ENCODE data around the gene FBXO38.
"Not testable (repeated sequence)": the region's sequence is repeated elsewhere in the genome, so short reads cannot be mapped to it uniquely, and the experiment has no call there.

FBXO38 gene

DNA sequence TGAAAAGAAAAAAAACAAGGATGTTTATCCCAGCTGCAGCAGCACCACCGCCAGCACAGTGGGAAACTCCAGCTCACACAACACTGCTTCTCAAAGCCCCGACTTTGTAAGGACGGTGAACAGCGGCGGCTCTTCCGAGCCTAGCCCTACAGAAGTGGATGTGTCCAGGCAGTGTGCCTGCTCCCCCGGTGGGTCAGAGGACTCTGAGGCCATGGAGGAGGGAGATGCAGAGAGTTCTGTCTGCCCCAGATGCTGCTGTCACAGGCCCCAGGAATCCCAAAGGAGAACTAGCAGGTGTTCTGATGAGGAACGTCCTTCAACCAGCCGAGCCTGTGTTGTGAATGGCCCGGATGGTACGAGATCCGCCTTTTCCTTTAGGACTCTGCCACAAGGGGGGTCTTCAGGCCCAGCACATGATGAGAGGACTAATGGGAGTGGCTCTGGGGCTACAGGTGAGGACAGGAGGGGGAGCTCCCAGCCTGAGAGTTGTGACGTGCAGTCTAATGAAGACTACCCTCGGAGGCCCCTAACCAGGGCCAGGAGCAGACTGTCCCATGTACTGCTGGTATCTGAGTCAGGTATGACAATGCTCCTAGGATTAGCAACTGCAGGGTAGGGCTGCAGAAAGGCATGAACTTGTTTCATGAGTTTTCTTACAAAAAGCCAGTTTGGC lies 43.7 kb downstream of the FBXO38 start:
- DNase-seq (ENCODE audit: low spot score) = no peak

DNA sequence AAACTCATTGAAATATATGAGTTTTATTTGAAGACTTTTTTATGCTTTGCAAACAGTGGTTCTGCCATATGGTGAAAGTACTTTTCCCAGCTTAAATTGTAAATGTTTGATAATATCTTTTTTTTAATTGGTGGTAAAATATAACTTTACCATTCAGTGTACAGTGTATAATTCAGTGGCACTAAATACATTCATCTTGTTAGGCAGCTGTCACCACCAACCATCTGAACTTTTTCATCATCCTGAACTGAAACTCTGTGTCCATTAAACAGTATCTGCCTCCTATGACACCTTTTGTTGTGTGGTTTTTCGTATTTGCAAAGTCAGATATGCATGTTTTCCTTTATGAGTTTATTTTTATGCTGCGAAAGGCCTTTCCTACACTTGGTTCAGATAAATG lies 45.1 kb downstream of the FBXO38 start:
- no peak for DNase-seq (ENCODE audit: low spot score)

DNA sequence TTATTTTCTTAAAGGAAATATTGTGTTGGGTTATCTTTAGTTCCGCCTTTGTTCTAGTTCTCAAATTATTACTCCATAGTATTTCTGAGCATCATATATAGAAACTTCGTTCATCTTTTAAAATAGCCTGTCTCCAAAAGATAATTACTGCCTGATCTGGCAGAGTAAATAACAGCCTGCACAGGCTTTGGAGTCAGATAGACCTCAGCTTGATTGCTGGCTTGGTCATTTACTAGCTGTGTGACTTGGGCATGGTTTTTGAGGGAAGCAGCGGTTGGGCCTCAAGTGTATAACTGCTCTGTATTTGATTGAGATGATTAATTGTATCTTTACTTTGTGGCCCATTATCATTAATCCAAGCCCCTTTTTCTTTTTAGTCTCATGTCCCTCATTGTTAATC lies 50.1 kb downstream of the FBXO38 start:
- DNase-seq (ENCODE audit: low spot score) = no peak

GRCh38 chr5:148436029-148436428 lies 52.3 kb downstream of the FBXO38 start:
- DNase-seq (ENCODE audit: low spot score) = no peak

DNA sequence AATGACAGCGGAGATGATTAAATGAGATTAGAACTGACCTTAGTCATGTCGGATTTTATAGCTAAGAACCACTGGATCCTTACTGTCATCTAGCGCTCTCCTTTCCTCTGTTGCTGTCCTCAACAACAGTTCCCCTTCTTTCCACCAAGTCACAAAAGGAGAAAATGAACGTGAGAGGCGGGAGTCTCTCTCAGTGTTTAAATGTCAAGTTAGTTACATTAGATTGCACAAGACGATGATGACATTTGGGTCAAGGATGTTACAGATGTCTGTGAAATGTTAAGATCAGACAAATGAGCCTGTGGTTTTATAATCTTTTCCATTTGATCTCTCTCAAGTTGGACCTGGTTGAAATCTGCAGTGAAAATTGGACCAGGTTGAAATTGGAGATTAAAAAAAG lies 53.5 kb downstream of the FBXO38 start:
- no peak for DNase-seq (ENCODE audit: low spot score)

DNA sequence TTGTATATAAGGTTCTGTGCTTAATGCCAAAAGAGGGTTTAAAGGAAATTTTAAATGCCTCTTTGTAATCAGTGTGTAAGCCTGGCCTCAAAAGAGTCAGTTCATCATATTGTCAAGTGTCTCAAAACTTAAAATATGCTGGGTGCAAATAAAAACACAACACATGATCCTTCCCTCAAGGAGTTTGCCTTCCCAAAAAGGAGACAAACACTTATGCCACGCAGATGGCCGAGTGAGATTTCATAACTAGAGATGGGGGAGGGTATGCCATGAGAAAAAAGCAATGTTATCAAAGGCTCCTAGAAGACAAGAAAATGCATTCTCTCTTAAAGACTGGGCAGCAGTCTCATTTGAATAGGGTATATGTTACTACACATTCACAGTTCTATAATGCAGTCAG lies 55.2 kb downstream of the FBXO38 start:
- no peak for DNase-seq (ENCODE audit: low spot score)

GRCh38 chr5:148443241-148443640 lies 59.5 kb downstream of the FBXO38 start:
- DNase-seq (ENCODE audit: low spot score) = no peak

DNA sequence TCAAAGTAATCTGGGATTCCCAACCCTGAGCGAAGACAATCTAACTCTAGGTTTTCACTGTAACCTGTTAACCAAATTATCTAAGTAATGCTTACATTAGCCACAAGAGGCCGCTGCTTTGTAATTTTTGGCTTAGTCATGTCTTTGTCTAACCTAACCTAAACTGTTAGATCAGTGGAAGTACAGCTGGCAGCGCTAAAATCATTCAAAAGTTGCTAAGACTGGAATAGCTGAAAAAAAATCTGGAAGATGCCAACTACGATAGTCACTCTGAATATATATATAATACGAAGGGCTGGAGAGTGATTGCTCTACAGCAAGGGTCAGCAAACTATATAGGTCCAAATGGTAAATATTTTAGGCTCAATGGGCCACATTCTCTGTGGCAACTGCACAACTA lies 60.2 kb downstream of the FBXO38 start:
- peak; percentile 69 for DNase-seq (ENCODE audit: low spot score)

- no peak for DNase-seq (ENCODE audit: low spot score)
Observed at GRCh38 chr5:148445578-148445977, 61.8 kb downstream of the FBXO38 start.

- no peak for DNase-seq (ENCODE audit: low spot score)
Observed at GRCh38 chr5:148446611-148447010, 62.9 kb downstream of the FBXO38 start.

GRCh38 chr5:148452499-148453193 lies 68.9 kb downstream of the FBXO38 start:
- DNase-seq (ENCODE audit: low spot score) = no peak

GRCh38 chr5:148454576-148454975 lies 70.8 kb downstream of the FBXO38 start:
- DNase-seq (ENCODE audit: low spot score) = no peak

DNA sequence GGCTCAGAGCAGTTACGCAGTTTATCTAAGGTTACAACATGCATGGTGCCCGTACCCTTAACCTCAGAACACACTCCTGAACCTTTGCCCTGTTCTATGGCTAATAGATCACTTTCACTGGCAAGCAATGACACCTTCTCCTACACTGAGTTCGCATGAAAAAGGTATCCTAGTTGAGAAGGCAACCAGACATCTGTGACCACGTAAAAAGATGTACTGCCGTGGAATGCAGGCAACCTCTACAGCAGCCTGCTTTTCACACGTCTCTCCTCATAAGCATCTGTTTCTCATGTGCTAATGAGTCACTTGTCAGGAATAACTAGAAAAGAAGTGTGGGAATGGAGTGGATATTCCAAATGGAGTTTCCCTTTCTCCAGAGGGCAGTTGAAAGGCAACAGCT lies 71.4 kb downstream of the FBXO38 start:
- DNase-seq (ENCODE audit: low spot score) = no peak

GRCh38 chr5:148457183-148457620 lies 73.4 kb downstream of the FBXO38 start:
- DNase-seq (ENCODE audit: low spot score) = peak; percentile 38

DNA sequence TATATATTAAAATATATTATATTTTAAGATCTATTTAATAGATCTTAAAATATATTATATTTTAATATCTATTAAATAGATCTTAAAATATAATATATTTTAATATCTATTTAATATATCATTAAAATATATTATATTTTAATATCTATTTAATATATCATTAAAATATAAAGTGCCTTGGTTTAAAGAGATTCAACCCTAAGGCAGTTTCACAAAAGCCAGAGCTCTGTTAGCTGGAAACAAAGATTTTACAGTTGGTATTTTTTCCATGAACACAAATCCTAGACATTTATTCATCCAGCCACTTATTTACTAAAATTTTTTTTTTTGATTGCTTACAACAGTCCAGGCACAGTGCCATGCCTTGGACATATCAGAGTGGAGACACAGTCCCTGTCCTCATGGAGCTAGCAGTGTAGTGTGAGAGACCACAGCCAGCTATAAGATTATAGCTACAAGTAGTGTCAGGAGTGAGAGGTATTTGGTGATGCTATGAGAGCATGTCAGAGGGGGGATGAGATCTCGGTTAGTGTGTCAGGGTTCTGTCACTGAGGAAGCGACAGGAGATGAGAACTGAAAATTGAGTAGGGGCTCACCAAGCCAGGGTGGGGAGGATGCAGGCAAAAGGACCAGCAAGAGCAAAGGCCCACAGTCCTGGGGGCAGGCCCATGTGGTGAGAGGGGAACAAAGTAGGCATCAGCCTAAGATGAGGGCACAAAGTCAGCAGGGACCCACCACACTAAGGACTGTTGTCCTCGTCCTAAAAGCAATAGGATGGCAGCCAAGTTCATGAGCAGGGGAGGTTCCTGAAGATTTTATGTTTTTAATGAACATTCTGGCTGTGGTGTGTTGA lies 74.5 kb downstream of the FBXO38 start:
- no peak for DNase-seq (ENCODE audit: low spot score)

GRCh38 chr5:148459669-148460068 lies 75.9 kb downstream of the FBXO38 start:
- DNase-seq (ENCODE audit: low spot score) = no peak

- no peak for DNase-seq (ENCODE audit: low spot score)
Observed at GRCh38 chr5:148465381-148466235, 81.8 kb downstream of the FBXO38 start.

DNA sequence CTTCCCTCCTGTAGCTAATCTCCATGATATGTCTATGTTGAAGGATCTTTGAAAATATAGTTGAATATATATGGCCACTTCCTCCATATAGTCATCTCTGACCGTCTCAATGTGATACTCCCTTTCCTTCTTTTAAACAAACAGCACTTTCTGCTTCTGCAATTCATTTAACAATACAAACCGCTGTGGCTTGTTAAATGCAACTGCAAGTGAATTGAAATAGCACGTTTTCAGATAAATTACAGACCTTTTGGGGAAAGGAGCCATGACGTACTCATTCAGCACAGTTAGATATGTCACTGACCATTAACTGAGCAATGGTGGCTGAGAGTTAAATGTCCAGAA lies 82.5 kb downstream of the FBXO38 start:
- no peak for DNase-seq (ENCODE audit: low spot score)

DNA sequence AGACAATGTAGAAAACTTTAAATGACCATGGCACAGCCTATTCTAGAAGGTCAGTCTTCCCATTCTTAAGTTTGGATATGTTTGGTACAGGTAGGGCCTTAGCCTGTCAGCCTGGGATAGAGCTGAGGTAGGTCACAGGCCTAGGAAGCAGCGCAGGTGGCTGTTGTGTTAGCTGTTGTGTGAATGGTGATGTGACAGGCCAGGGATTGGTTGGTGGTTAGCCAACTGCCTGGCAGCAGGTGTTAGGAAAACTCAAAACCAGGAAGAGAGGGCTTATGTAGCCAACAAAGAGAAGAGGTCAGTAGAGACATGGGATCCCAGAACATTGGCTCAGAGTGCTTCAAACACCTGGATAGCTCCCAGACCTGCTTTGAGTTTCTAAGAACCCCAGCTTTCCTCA lies 84.2 kb downstream of the FBXO38 start:
- DNase-seq (ENCODE audit: low spot score) = no peak

DNA sequence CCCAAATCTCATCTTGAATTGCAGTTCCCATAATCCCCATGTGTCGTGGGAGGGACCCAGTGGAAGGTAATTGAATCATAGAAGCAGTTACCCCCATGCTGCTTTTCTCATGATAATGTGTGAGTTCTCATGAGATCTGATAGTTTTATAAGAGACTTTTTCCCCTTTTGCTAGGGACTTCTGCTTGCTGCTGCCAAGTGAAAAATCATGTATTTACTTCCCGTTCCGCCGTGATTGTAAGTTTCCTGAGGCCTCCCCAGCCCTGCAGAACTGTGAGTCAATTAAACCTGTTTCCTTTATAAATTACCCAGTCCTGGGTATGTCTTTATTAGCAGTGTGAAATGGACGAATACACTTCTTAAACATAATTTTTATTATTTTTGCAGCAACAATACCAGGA lies 85.0 kb downstream of the FBXO38 start:
- DNase-seq (ENCODE audit: low spot score) = not testable (repeated sequence)

DNA sequence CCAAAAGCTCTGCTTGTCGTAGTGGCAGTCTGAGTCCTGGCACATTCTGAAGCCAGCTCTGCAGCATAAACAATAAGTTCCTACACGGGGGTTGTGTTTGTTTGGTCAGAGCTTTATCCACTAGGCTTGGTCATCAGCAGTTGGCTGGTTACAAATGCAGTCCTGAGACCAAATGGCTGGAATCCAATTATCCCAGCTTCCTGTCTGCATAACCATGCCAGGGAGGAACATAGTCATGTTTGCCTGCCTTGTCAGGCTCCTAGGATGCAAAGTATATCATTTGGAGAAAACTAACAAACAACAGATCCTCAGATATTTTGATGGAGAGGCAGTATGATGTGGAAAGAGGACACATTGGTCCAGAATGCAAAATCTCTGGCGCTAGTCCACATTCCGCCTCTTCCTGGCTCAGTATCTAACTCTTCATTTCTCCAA lies 85.8 kb downstream of the FBXO38 start:
- no peak for DNase-seq (ENCODE audit: low spot score)

DNA sequence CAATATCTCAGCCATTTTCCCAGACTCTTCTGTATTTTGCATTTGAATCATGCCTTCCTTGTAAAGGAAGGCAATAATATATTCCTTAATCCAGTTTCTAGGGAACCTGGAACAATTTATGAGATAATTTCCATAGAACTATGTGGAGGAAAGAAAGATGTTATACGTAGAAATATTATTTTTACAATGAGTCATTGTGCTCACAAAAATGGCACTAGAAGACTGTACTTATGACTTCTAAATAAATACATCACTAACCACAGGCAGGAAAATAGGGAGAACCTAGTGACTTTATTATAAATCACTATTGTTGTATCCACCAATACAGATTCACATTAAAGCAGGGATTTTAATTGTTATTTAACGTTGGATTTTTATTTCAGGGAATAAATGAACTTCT lies 87.6 kb downstream of the FBXO38 start:
- DNase-seq (ENCODE audit: low spot score) = no peak
